ENCODE measurements around the gene HECTD4.

DNA sequence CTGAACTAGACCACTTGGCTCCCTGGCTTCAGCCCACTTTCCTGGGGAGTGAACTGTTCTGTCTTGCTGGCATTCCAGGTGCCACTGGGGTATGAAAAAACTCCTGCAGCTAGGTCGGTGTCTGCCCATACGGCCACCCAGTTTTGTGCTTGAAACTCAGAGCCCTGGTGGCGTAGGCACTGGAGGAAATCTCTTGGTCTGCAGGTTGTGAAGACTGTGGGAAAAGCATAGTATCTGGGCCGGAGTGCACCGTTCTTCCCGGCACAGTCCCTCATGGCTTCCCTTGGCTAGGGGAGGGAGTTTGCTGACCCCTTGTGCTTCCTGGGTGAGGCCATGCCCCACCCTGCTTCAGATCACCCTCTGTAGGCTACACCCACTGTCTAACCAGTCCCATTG lies 223.1 kb downstream of the HECTD4 start:
- TF ChIP-seq EZH2 (IDR thresholded peaks at IDR 0.05; ENCODE audit: low read length, unreplicated experiment) (no peak), EZH2phosphoT487 (IDR thresholded peaks at IDR 0.05; ENCODE audit: borderline replicate concordance, low read length) (no peak)

Measured in PC-3 (cell line).